ENCODE measurements around the gene GAK. TPM values are rescaled to one million over a fixed set of nuclear protein-coding genes. Genes with fewer than 3 reads are reported as not detected.

GAK gene
- total RNA-seq, 1 donor from 2014 or later = 27.6 TPM

- Mint-ChIP-seq H3K4me3 (no peak overlapping the region), H3K9me3 (no peaks in the 10 kb centered on the region), H3K27ac (no peak overlapping the region), H3K27me3 (ENCODE audit: insufficient read depth, low read depth) (peaks cover 41% of the 10 kb centered on the region), H3K4me1 (no peaks in the 10 kb centered on the region), H3K36me3 (no peaks in the 10 kb centered on the region)
- Histone ChIP-seq H3K4me2 (no peak overlapping the region), H2AFZ (replicated peaks) (no peak overlapping the region), H3K27me3 (peaks cover 100% of the 10 kb centered on the region), H3K79me2 (ENCODE audit: low read depth) (no peaks in the 10 kb centered on the region), H3K36me3 (no peaks in the 10 kb centered on the region), H3K9ac (no peak overlapping the region), H3K27ac (no peak overlapping the region), H4K20me1 (ENCODE audit: low read depth) (peaks cover 13% of the 10 kb centered on the region), H3F3A (ENCODE audit: low read depth) (peaks cover 3% of the 10 kb centered on the region), H3K9me3 (ENCODE audit: low read depth) (no peaks in the 10 kb centered on the region), H3K4me1 (no peaks in the 10 kb centered on the region), H3K4me3 (no peak overlapping the region)
- TF ChIP-seq EZH2 (IDR thresholded peaks at IDR 0.05) (no peak), EZH2phosphoT487 (IDR thresholded peaks at IDR 0.05) (no peak), CTCF (IDR thresholded peaks at IDR 0.05) (no peak)
- DNase-seq (ENCODE audit: low spot score) = no peak
Observed at GRCh38 chr4:818106-818921, 113.8 kb downstream of the GAK start.

GRCh38 chr4:815464-816146, 116.5 kb downstream of the GAK start:
- no peak overlapping the region for H3K27ac ChIP-seq
- H3K36me3 ChIP-seq = no peaks in the 10 kb centered on the region
- no peak overlapping the region for H2AFZ ChIP-seq (replicated peaks)
- no peaks in the 10 kb centered on the region for H3K79me2 ChIP-seq (ENCODE audit: low read depth)
- H3K4me1 ChIP-seq = no peaks in the 10 kb centered on the region
- H3K27me3 Mint-ChIP-seq (ENCODE audit: insufficient read depth, low read depth) = peaks cover 40% of the 10 kb centered on the region
- no peaks in the 10 kb centered on the region for H3K9me3 ChIP-seq (ENCODE audit: low read depth)
- TF ChIP-seq EZH2phosphoT487 (IDR thresholded peaks at IDR 0.05) (no peak), EZH2 (IDR thresholded peaks at IDR 0.05) (no peak), CTCF (IDR thresholded peaks at IDR 0.05) (no peak)
- H3K4me3 ChIP-seq = no peak overlapping the region
- peaks cover 3% of the 10 kb centered on the region for H3F3A ChIP-seq (ENCODE audit: low read depth)
- H3K9me3 Mint-ChIP-seq = no peaks in the 10 kb centered on the region
- H4K20me1 ChIP-seq (ENCODE audit: low read depth) = no peaks in the 10 kb centered on the region
- H3K27ac Mint-ChIP-seq = no peak overlapping the region
- peaks cover 100% of the 10 kb centered on the region for H3K27me3 ChIP-seq
- no peak for DNase-seq (ENCODE audit: low spot score)
- no peak overlapping the region for H3K4me2 ChIP-seq
- no peak overlapping the region for H3K4me3 Mint-ChIP-seq
- H3K4me1 Mint-ChIP-seq = no peaks in the 10 kb centered on the region
- no peak overlapping the region for H3K9ac ChIP-seq
- no peaks in the 10 kb centered on the region for H3K36me3 Mint-ChIP-seq

GRCh38 chr4:814312-814850, 117.7 kb downstream of the GAK start:
- H4K20me1 ChIP-seq (ENCODE audit: low read depth) = no peaks in the 10 kb centered on the region
- peaks cover 3% of the 10 kb centered on the region for H3F3A ChIP-seq (ENCODE audit: low read depth)
- Mint-ChIP-seq H3K9me3 (no peaks in the 10 kb centered on the region), H3K27me3 (ENCODE audit: insufficient read depth, low read depth) (peaks cover 36% of the 10 kb centered on the region), H3K27ac (no peak overlapping the region), H3K4me3 (no peak overlapping the region), H3K4me1 (no peaks in the 10 kb centered on the region), H3K36me3 (no peaks in the 10 kb centered on the region)
- TF ChIP-seq EZH2phosphoT487 (IDR thresholded peaks at IDR 0.05) (no peak), CTCF (IDR thresholded peaks at IDR 0.05) (no peak), EZH2 (IDR thresholded peaks at IDR 0.05) (no peak)
- peaks cover 100% of the 10 kb centered on the region for H3K27me3 ChIP-seq
- no peak overlapping the region for H3K9ac ChIP-seq
- H2AFZ ChIP-seq (replicated peaks) = no peak overlapping the region
- no peak overlapping the region for H3K27ac ChIP-seq
- no peaks in the 10 kb centered on the region for H3K9me3 ChIP-seq (ENCODE audit: low read depth)
- no peak overlapping the region for H3K4me2 ChIP-seq
- no peak for DNase-seq (ENCODE audit: low spot score)
- H3K79me2 ChIP-seq (ENCODE audit: low read depth) = no peaks in the 10 kb centered on the region
- H3K4me1 ChIP-seq = no peaks in the 10 kb centered on the region
- H3K4me3 ChIP-seq = no peak overlapping the region
- no peaks in the 10 kb centered on the region for H3K36me3 ChIP-seq
